Endodermal cell (in vitro differentiated cells): Measurements from ENCODE around the gene TSEN54. TPM values are rescaled to one million over a fixed set of nuclear protein-coding genes. Genes with fewer than 3 reads are reported as not detected.

Experiments used
- DNase-seq: peaks from one replicate; pipeline ENCODE4 v3.0.0-alpha.2; 2017
- H3K27ac ChIP-seq: 2 replicates; pipeline ENCODE4 v1.5.1; 2013; ENCODE audit warnings: mild to moderate bottlenecking, low read depth, low read length, moderate library complexity
- H3K27me3 ChIP-seq: 2 replicates; pipeline ENCODE4 v1.6.1; 2013; ENCODE audit warnings: mild to moderate bottlenecking, low read length, moderate library complexity; ENCODE audit not compliant: insufficient read depth, control insufficient read depth, poor library complexity, severe bottlenecking
- H3K36me3 ChIP-seq: 2 replicates; pipeline ENCODE4 v1.7.0; 2013; ENCODE audit warnings: mild to moderate bottlenecking, low read length, moderate library complexity; ENCODE audit not compliant: control insufficient read depth, insufficient read depth
- H3K4me1 ChIP-seq: one replicate; pipeline ENCODE4 v1.7.0; 2013; ENCODE audit warnings: low read length; ENCODE audit not compliant: control insufficient read depth, insufficient read depth
- H3K4me3 ChIP-seq: 2 replicates; pipeline ENCODE4 v1.5.1; 2013; ENCODE audit warnings: mild to moderate bottlenecking, low read length, moderate library complexity
- H3K9ac ChIP-seq: 2 replicates; pipeline ENCODE4 v1.6.1; 2013; ENCODE audit warnings: mild to moderate bottlenecking, low read length, moderate library complexity; ENCODE audit not compliant: poor library complexity, severe bottlenecking; ENCODE audit errors: extremely low read depth
- H3K9me3 ChIP-seq: 2 replicates; pipeline ENCODE4 v1.6.1; 2013; ENCODE audit warnings: mild to moderate bottlenecking, low read length, moderate library complexity; ENCODE audit not compliant: control insufficient read depth
- H3K27ac Mint-ChIP-seq: 2 replicates; pipeline ENCODE4 v1.8.0; 2020; ENCODE audit warnings: mixed read lengths
- H3K27me3 Mint-ChIP-seq: 2 replicates; pipeline ENCODE4 v1.8.0; 2021; ENCODE audit warnings: mild to moderate bottlenecking, mixed read lengths; ENCODE audit not compliant: insufficient read depth
- H3K36me3 Mint-ChIP-seq: 2 replicates; pipeline ENCODE4 v1.8.0; 2020; ENCODE audit warnings: low read depth, mixed read lengths
- H3K4me1 Mint-ChIP-seq: 2 replicates; pipeline ENCODE4 v1.8.0; 2020; ENCODE audit warnings: mixed read lengths
- H3K4me3 Mint-ChIP-seq: 2 replicates; pipeline ENCODE4 v1.8.0; 2020; ENCODE audit warnings: mild to moderate bottlenecking, moderate library complexity, mixed read lengths
- H3K9me3 Mint-ChIP-seq: 2 replicates; pipeline ENCODE4 v1.8.0; 2020; ENCODE audit warnings: mild to moderate bottlenecking, mixed read lengths
- WGBS, 2 experiments: methylation state at CpG; one replicate each; pipeline versions ENCODE4 v1.1.5 to v1.1.7; 2013; ENCODE audit warnings: missing lambda C conversion rate in 2 of 2, mixed read lengths in 1 of 2; ENCODE audit not compliant: insufficient coverage in 1 of 2, insufficient read length in 1 of 2; 5-methylcytosine and 5-hydroxymethylcytosine counted together
- total RNA-seq, 2 donors: library from RNA; stranded (reverse); fragmentation: NEBNext Ultra II Directional in 1 of 2; extraction: Animal tissue kit (Norgen Biotek cat#: 25700) in 1 of 2; gene quantifications; 2 replicates in 1 of 2; 3 replicates in 1 of 2; pipeline ENCODE4 v1.2.1, GENCODE V29; 2021
- TF ChIP-seq, protein P1 (sequence below): fragments of 200-600 bp; sonication (generic); conservative IDR thresholded peaks from 2 replicates; pipeline ENCODE4 v1.5.0; 2021; ENCODE audit warnings: antibody characterized with exemption, mild to moderate bottlenecking

TSEN54 gene
- total RNA-seq, 2 donors from 2014 or later = 37.7 to 39.1 TPM

GRCh38 chr17:75530837-75531720 lies 14.8 kb downstream of the TSEN54 start:
- Mint-ChIP-seq H3K27ac (no peak overlapping the region), H3K27me3 (no peaks in the 10 kb centered on the region), H3K9me3 (no peaks in the 10 kb centered on the region), H3K36me3 (peaks cover 28% of the 10 kb centered on the region), H3K4me1 (peaks cover 28% of the 10 kb centered on the region), H3K4me3 (no peak overlapping the region)
- Histone ChIP-seq H3K4me3 (no peak overlapping the region), H3K4me1 (peaks cover 3% of the 10 kb centered on the region), H3K27ac (no peak overlapping the region), H3K36me3 (peaks cover 5% of the 10 kb centered on the region), H3K9ac (no peak overlapping the region), H3K9me3 (no peaks in the 10 kb centered on the region), H3K27me3 (peaks cover 8% of the 10 kb centered on the region)
- TF ChIP-seq, protein P1, sequence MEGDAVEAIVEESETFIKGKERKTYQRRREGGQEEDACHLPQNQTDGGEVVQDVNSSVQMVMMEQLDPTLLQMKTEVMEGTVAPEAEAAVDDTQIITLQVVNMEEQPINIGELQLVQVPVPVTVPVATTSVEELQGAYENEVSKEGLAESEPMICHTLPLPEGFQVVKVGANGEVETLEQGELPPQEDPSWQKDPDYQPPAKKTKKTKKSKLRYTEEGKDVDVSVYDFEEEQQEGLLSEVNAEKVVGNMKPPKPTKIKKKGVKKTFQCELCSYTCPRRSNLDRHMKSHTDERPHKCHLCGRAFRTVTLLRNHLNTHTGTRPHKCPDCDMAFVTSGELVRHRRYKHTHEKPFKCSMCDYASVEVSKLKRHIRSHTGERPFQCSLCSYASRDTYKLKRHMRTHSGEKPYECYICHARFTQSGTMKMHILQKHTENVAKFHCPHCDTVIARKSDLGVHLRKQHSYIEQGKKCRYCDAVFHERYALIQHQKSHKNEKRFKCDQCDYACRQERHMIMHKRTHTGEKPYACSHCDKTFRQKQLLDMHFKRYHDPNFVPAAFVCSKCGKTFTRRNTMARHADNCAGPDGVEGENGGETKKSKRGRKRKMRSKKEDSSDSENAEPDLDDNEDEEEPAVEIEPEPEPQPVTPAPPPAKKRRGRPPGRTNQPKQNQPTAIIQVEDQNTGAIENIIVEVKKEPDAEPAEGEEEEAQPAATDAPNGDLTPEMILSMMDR = no peak
- WGBS, 2 experiments = 89 to 91% methylated on average over 17 to 19 of the region's 19 CpGs
- peak; percentile 46 for DNase-seq

- H3K4me1 Mint-ChIP-seq = peaks cover 28% of the 10 kb centered on the region
- no peak overlapping the region for H3K27ac ChIP-seq
- 89 to 92% methylated on average over 2 to 7 of the region's 7 CpGs for WGBS, 2 experiments
- no peaks in the 10 kb centered on the region for H3K27me3 Mint-ChIP-seq
- H3K9ac ChIP-seq = no peak overlapping the region
- H3K36me3 Mint-ChIP-seq = peaks cover 28% of the 10 kb centered on the region
- H3K27me3 ChIP-seq = peaks cover 2% of the 10 kb centered on the region
- H3K4me3 Mint-ChIP-seq = no peak overlapping the region
- no peak overlapping the region for H3K27ac Mint-ChIP-seq
- DNase-seq = peak; percentile 51
- H3K9me3 ChIP-seq = no peaks in the 10 kb centered on the region
- peaks cover 5% of the 10 kb centered on the region for H3K36me3 ChIP-seq
- peaks cover 7% of the 10 kb centered on the region for H3K4me1 ChIP-seq
- H3K4me3 ChIP-seq = no peak overlapping the region
- TF ChIP-seq, protein P1 = no peak
- no peaks in the 10 kb centered on the region for H3K9me3 Mint-ChIP-seq
Observed at GRCh38 chr17:75531721-75532072, 15.4 kb downstream of the TSEN54 start.

GRCh38 chr17:75535119-75535537 lies 18.8 kb downstream of the TSEN54 start:
- H3K4me3 Mint-ChIP-seq = no peak overlapping the region
- H3K27me3 ChIP-seq = no peaks in the 10 kb centered on the region
- H3K9me3 Mint-ChIP-seq = no peaks in the 10 kb centered on the region
- no peaks in the 10 kb centered on the region for H3K9me3 ChIP-seq
- no peak overlapping the region for H3K4me3 ChIP-seq
- H3K36me3 Mint-ChIP-seq = peaks cover 29% of the 10 kb centered on the region
- H3K4me1 Mint-ChIP-seq = peaks cover 27% of the 10 kb centered on the region
- peaks cover 7% of the 10 kb centered on the region for H3K4me1 ChIP-seq
- no peaks in the 10 kb centered on the region for H3K27me3 Mint-ChIP-seq
- H3K9ac ChIP-seq = no peak overlapping the region
- H3K36me3 ChIP-seq = peaks cover 5% of the 10 kb centered on the region
- no peak for DNase-seq
- TF ChIP-seq, protein P1 = no peak
- no peak overlapping the region for H3K27ac ChIP-seq
- WGBS, 2 experiments = 88 to 90% methylated on average over 7 to 15 of the region's 15 CpGs
- H3K27ac Mint-ChIP-seq = peak overlapping the region; percentile 85
